Activated CD4-positive, alpha-beta T cell treated with anti-CD3 and anti-CD28 coated beads, Interleukin-2, amount 50 U/mL, for 16 hours (primary cell): ENCODE measurements around the gene PMEPA1.

Source experiments
- DNase-seq: peaks from one replicate; pipeline ENCODE4 v3.0.0-alpha.2; 2020

Gene PMEPA1

GRCh38 chr20:57598491-57598890 lies 111.3 kb downstream of the PMEPA1 start:
- no peak for DNase-seq
